Measurements from ENCODE around the gene MCTS1.

MCTS1 gene, protein sequence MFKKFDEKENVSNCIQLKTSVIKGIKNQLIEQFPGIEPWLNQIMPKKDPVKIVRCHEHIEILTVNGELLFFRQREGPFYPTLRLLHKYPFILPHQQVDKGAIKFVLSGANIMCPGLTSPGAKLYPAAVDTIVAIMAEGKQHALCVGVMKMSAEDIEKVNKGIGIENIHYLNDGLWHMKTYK

GRCh38 chrX:120603707-120604360 lies at the start of gene MCTS1:
TSS of gene MCTS1 (plus strand) at chrX:120604101. CDS start at chrX:120604237, 136 bp downstream.
- Histone ChIP-seq H3K36me3 (ENCODE audit: insufficient read depth, low read length) (no peaks in the 10 kb centered on the region), H3K4me1 (ENCODE audit: insufficient read depth, low read length) (peaks cover 3% of the 10 kb centered on the region), H3K9me3 (ENCODE audit: low read length) (no peaks in the 10 kb centered on the region), H2AFZ (ENCODE audit: low read depth, low read length) (no peak within 1 kb of the TSS), H3K4me3 (ENCODE audit: low read length) (peak within 1 kb of the TSS; percentile 63), H3K27me3 (ENCODE audit: insufficient read depth, low read length) (no peaks in the 10 kb centered on the region)

GRCh38 chrX:120556251-120556650 lies 47.6 kb upstream of the MCTS1 start:
- H3K4me1 ChIP-seq (ENCODE audit: insufficient read depth, low read length), result peaks cover 7% of the 10 kb centered on the region
- peaks cover 13% of the 10 kb centered on the region for H3K36me3 ChIP-seq (ENCODE audit: insufficient read depth, low read length)
- no peak overlapping the region for H3K4me3 ChIP-seq (ENCODE audit: low read length)
- no peaks in the 10 kb centered on the region for H3K9me3 ChIP-seq (ENCODE audit: low read length)
- no peaks in the 10 kb centered on the region for H3K27me3 ChIP-seq (ENCODE audit: insufficient read depth, low read length)
- no peak overlapping the region for H2AFZ ChIP-seq (ENCODE audit: low read depth, low read length)

DNA sequence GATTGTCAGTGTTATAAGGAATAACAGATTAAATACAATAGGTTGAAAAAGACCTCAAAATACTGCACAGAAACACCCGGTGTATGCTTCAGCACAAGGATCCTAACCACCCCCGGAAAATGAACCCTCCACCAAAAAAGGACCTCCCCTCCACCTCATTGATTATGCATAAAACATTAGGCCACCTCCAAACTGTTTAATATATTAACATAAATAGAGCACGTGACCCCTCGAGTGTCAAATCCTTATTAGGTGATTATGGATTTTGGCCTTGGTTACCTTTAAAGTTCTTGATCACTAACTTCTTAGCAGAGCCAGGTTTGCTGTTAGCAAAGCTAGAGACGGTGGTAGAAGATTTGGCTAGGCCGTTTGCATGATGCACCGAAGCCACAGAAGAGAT lies 44.1 kb upstream of the MCTS1 start:
- H3K9me3 ChIP-seq (ENCODE audit: low read length), result no peaks in the 10 kb centered on the region
- H3K36me3 ChIP-seq (ENCODE audit: insufficient read depth, low read length), result peaks cover 10% of the 10 kb centered on the region
- H2AFZ ChIP-seq (ENCODE audit: low read depth, low read length), result no peak overlapping the region

GRCh38 chrX:120560405-120560841 lies 43.5 kb upstream of the MCTS1 start:
- Histone ChIP-seq H3K4me1 (ENCODE audit: insufficient read depth, low read length) (peaks cover 15% of the 10 kb centered on the region), H3K4me3 (ENCODE audit: low read length) (peak overlapping the region; percentile 55), H2AFZ (ENCODE audit: low read depth, low read length) (peak overlapping the region; percentile 28), H3K27me3 (ENCODE audit: insufficient read depth, low read length) (no peaks in the 10 kb centered on the region), H3K36me3 (ENCODE audit: insufficient read depth, low read length) (peaks cover 10% of the 10 kb centered on the region), H3K9me3 (ENCODE audit: low read length) (no peaks in the 10 kb centered on the region)

More for the DNA sequence above, 44.1 kb upstream of the MCTS1 start:
- H3K4me3 ChIP-seq (ENCODE audit: low read length), result peak overlapping the region; percentile 55
- H3K4me1 ChIP-seq (ENCODE audit: insufficient read depth, low read length), result peaks cover 15% of the 10 kb centered on the region
- H3K27me3 ChIP-seq (ENCODE audit: insufficient read depth, low read length), result no peaks in the 10 kb centered on the region

- Histone ChIP-seq H3K4me1 (ENCODE audit: insufficient read depth, low read length) (peaks cover 15% of the 10 kb centered on the region), H3K9me3 (ENCODE audit: low read length) (no peaks in the 10 kb centered on the region), H2AFZ (ENCODE audit: low read depth, low read length) (peak within 1 kb of the TSS; percentile 28), H3K27me3 (ENCODE audit: insufficient read depth, low read length) (no peaks in the 10 kb centered on the region), H3K4me3 (ENCODE audit: low read length) (peak within 1 kb of the TSS; percentile 70), H3K36me3 (ENCODE audit: insufficient read depth, low read length) (peaks cover 7% of the 10 kb centered on the region)
Measured at GRCh38 chrX:120560842-120561633, 42.9 kb upstream of the MCTS1 start, which contains the start of gene CUL4B. TSS of gene CUL4B (minus strand) at chrX:120560962. CDS start at chrX:120560638, 324 bp downstream.

DNA sequence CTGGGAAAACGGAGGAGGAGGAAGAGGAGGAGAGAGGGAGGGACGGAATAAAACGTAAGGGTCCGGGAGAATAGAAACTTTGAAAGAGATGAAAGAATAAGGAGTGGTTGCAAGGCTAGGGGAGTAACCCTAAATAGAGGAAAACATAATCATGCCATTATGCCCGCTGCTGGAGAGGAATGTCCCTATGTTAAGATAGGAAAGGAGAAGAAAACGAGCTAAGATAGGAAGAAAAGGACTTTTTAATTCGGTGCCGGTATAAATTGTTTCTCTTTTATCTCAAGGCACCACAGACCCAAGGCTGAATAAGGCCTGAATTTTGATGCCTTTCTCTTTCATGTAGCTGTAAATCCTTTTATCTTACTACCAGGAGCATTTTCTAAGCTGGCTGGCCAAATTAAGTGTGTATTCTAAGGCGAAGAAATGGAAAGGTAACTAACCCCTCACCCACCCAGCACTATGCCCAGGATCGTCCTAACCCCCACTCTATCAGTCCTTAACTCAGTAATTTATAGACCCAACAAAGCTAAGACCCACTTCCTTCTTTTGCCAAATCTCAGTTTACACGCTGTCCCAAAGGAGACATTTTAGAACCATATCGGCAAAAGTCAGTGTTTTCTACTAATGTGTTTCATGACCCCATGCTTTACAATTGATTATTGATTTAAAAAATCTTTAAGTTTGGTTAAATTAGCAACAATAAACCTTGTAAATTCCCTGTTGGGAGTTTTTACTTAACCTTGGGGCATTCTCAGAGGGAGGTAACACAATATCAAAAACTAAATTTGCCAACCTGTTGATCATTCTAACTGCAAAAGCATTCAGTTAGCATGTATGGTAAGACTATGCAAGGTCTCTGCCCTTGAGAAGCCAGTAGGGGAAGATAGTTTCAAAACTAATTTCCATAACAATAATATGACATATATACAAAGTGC lies 42.0 kb upstream of the MCTS1 start:
- peaks cover 15% of the 10 kb centered on the region for H3K4me1 ChIP-seq (ENCODE audit: insufficient read depth, low read length)
- H3K27me3 ChIP-seq (ENCODE audit: insufficient read depth, low read length), result no peaks in the 10 kb centered on the region
- H3K36me3 ChIP-seq (ENCODE audit: insufficient read depth, low read length), result peaks cover 5% of the 10 kb centered on the region
- peak overlapping the region; percentile 70 for H3K4me3 ChIP-seq (ENCODE audit: low read length)
- no peak overlapping the region for H2AFZ ChIP-seq (ENCODE audit: low read depth, low read length)
- no peaks in the 10 kb centered on the region for H3K9me3 ChIP-seq (ENCODE audit: low read length)

GRCh38 chrX:120562569-120562926 lies 41.4 kb upstream of the MCTS1 start:
- Histone ChIP-seq H3K4me3 (ENCODE audit: low read length) (no peak overlapping the region), H3K9me3 (ENCODE audit: low read length) (no peaks in the 10 kb centered on the region), H3K27me3 (ENCODE audit: insufficient read depth, low read length) (no peaks in the 10 kb centered on the region), H2AFZ (ENCODE audit: low read depth, low read length) (no peak overlapping the region), H3K4me1 (ENCODE audit: insufficient read depth, low read length) (peaks cover 14% of the 10 kb centered on the region), H3K36me3 (ENCODE audit: insufficient read depth, low read length) (no peaks in the 10 kb centered on the region)

GRCh38 chrX:120564925-120565324 lies 39.0 kb upstream of the MCTS1 start:
- H3K9me3 ChIP-seq (ENCODE audit: low read length), result no peaks in the 10 kb centered on the region
- no peaks in the 10 kb centered on the region for H3K36me3 ChIP-seq (ENCODE audit: insufficient read depth, low read length)
- no peaks in the 10 kb centered on the region for H3K27me3 ChIP-seq (ENCODE audit: insufficient read depth, low read length)

DNA sequence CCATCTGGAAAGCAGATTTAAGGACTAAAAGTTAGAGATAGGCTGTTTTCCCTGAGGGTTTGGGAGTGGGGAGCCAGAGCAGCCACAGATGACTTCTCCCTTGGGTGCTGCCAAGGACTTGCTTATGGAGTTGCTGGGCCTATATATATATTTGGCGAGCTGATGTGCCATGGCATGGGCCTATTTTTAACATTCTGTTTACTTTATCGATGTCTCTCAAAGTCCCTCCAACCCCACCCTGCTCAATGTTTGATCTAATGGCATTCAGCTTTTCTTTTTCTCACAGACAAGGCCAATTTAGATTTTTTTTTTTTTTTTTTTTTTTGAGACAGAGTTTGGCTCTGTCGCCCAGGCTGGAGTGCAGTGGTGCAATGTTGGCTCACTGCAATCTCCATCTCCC lies 37.1 kb upstream of the MCTS1 start:
- no peak overlapping the region for H2AFZ ChIP-seq (ENCODE audit: low read depth, low read length)
- H3K4me1 ChIP-seq (ENCODE audit: insufficient read depth, low read length), result peaks cover 7% of the 10 kb centered on the region
- H3K27me3 ChIP-seq (ENCODE audit: insufficient read depth, low read length), result no peaks in the 10 kb centered on the region
- H3K36me3 ChIP-seq (ENCODE audit: insufficient read depth, low read length), result no peaks in the 10 kb centered on the region
- no peaks in the 10 kb centered on the region for H3K9me3 ChIP-seq (ENCODE audit: low read length)
- no peak overlapping the region for H3K4me3 ChIP-seq (ENCODE audit: low read length)

More at GRCh38 chrX:120564925-120565324, 39.0 kb upstream of the MCTS1 start:
- peaks cover 7% of the 10 kb centered on the region for H3K4me1 ChIP-seq (ENCODE audit: insufficient read depth, low read length)
- H2AFZ ChIP-seq (ENCODE audit: low read depth, low read length), result no peak overlapping the region
- H3K4me3 ChIP-seq (ENCODE audit: low read length), result no peak overlapping the region

- H3K36me3 ChIP-seq (ENCODE audit: insufficient read depth, low read length), result no peaks in the 10 kb centered on the region
Measured at GRCh38 chrX:120568035-120568434, 35.9 kb upstream of the MCTS1 start.

DNA sequence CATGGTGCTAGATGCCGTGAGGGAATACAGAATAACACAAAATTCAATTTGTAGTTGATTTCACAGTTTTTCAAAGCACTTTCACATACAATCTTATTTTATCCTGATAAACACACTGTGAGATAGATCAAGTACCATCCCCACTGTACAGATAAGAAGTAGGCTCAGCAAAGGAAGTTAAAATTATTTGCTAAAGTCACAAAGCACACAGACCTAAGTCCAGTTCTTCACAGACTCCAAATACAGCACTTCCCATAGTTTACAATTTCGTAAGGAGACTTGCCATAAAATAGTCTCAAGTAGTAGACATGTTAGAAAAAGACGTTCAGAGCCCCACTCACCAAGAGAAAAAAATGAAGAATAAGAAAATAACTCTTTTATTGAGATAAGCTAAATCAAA lies 35.3 kb upstream of the MCTS1 start:
- Histone ChIP-seq H3K36me3 (ENCODE audit: insufficient read depth, low read length) (no peaks in the 10 kb centered on the region), H3K4me3 (ENCODE audit: low read length) (no peak overlapping the region), H3K4me1 (ENCODE audit: insufficient read depth, low read length) (no peaks in the 10 kb centered on the region), H3K9me3 (ENCODE audit: low read length) (no peaks in the 10 kb centered on the region), H2AFZ (ENCODE audit: low read depth, low read length) (no peak overlapping the region), H3K27me3 (ENCODE audit: insufficient read depth, low read length) (no peaks in the 10 kb centered on the region)

More at GRCh38 chrX:120568035-120568434, 35.9 kb upstream of the MCTS1 start:
- Histone ChIP-seq H3K9me3 (ENCODE audit: low read length) (no peaks in the 10 kb centered on the region), H3K27me3 (ENCODE audit: insufficient read depth, low read length) (no peaks in the 10 kb centered on the region), H3K4me1 (ENCODE audit: insufficient read depth, low read length) (no peaks in the 10 kb centered on the region), H2AFZ (ENCODE audit: low read depth, low read length) (no peak overlapping the region), H3K4me3 (ENCODE audit: low read length) (no peak overlapping the region)

- Histone ChIP-seq H3K4me1 (ENCODE audit: insufficient read depth, low read length) (no peaks in the 10 kb centered on the region), H2AFZ (ENCODE audit: low read depth, low read length) (no peak overlapping the region), H3K9me3 (ENCODE audit: low read length) (no peaks in the 10 kb centered on the region), H3K4me3 (ENCODE audit: low read length) (no peak overlapping the region), H3K36me3 (ENCODE audit: insufficient read depth, low read length) (no peaks in the 10 kb centered on the region), H3K27me3 (ENCODE audit: insufficient read depth, low read length) (no peaks in the 10 kb centered on the region)
Measured at GRCh38 chrX:120570011-120570600, 33.8 kb upstream of the MCTS1 start.

Data from neuron (in vitro differentiated cells).